Measurements from ENCODE around the gene WWC2. TPM values are rescaled to one million over a fixed set of nuclear protein-coding genes. Genes with fewer than 3 reads are reported as not detected.

WWC2 gene
- total and polyA plus RNA-seq, 2 donors (not counting 3 experiments of a cell fraction or from before 2014, with no cell fraction given), result 12.9 to 52.2 TPM

GRCh38 chr4:183074288-183074990, 24.6 kb upstream of the WWC2 start:
- Histone ChIP-seq H3K79me2 (ENCODE audit: control insufficient read depth, insufficient read depth, low read length) (no peaks in the 10 kb centered on the region), H3K9me1 (replicated peaks; ENCODE audit: control insufficient read depth, extremely low read depth, insufficient read depth, low read length) (no peaks in the 10 kb centered on the region), H3K27ac (ENCODE audit: insufficient read depth, low read depth, low read length) (no peak overlapping the region), H2AFZ (ENCODE audit: low read depth, low read length) (no peak overlapping the region), H4K20me1 (replicated peaks; ENCODE audit: control insufficient read depth, extremely low read depth, insufficient read depth, low read length) (no peaks in the 10 kb centered on the region), H3K4me1 (ENCODE audit: control insufficient read depth, extremely low read depth, insufficient read depth, low read length) (peaks cover 4% of the 10 kb centered on the region), H3K27me3 (ENCODE audit: control insufficient read depth in 2 of 2, insufficient read depth in 2 of 2, low read length in 2 of 2) (no peaks in the 10 kb centered on the region), H3K36me3 (ENCODE audit: control insufficient read depth in 2 of 2, extremely low read depth in 1 of 2, insufficient read depth in 2 of 2, low read length in 2 of 2) (no peaks in the 10 kb centered on the region), H3K9me3 (replicated peaks; ENCODE audit: control insufficient read depth, insufficient read depth, low read length) (no peaks in the 10 kb centered on the region), H3K9ac (replicated peaks; ENCODE audit: extremely low read depth, insufficient read depth, low read length) (no peak overlapping the region), H3K4me2 (ENCODE audit: insufficient read depth, low read length) (no peak overlapping the region), H3K4me3 (replicated peaks in 1 of 3; ENCODE audit: insufficient read depth in 1 of 3, low read depth in 1 of 3, low read length in 3 of 3) (no peak overlapping the region)
- POLR2A ChIA-PET, result no interaction called here
- CTCF ChIA-PET, result interaction anchor here (0.5 to 6.6 kb wide), 22 partner anchors 8 to 332 kb away, joined by 3 to 228 read pairs (median 6); partner anchors contain the start of gene WWC2
- intact Hi-C loops (cut with micrococcal nuclease) (loop anchor here (10.0 kb wide), 1 partner anchor 1930 kb away; no protein-coding TSS in a partner anchor), dilution Hi-C loops (cut with MboI; ENCODE audit: extremely low pct_ligation_motif_present, low sequenced_read_pairs) (no loop called here)
- FAIRE-seq, result no peak
- no TSS peak for BruUV-seq (replicated peaks)
- no peak for DNase-seq (ENCODE audit: low read depth, low spot score)
- TF ChIP-seq MAX (IDR thresholded peaks at IDR 0.05; ENCODE audit: insufficient read depth, insufficient read length), result no peak
- no peak for TF ChIP-seq EZH2 (IDR thresholded peaks at IDR 0.05; ENCODE audit: borderline replicate concordance, low read depth, low read length, severe bottlenecking)
- TF ChIP-seq GATA2 (IDR thresholded peaks at IDR 0.05; ENCODE audit: insufficient read depth, insufficient read length, low read depth, low read length), result no peak
- TF ChIP-seq JUN (IDR thresholded peaks at IDR 0.05; ENCODE audit: borderline replicate concordance, insufficient read depth, insufficient read length, low read depth), result no peak
- TF ChIP-seq POLR2AphosphoS5 (IDR thresholded peaks at IDR 0.05; ENCODE audit: insufficient read depth, low read depth, low read length), result no peak
- no peak for TF ChIP-seq CTCF (IDR thresholded peaks at IDR 0.05; ENCODE audit: extremely low read depth in 1 of 2, insufficient read depth in 1 of 2, low read depth in 1 of 2, low read length in 2 of 2)
- no peak for TF ChIP-seq MYC (IDR thresholded peaks at IDR 0.05; ENCODE audit: low read depth, low read length)

Measured in endothelial cell of umbilical vein (primary cell).